Retinal pigment epithelial cell (primary cell): ENCODE results near the gene ATXN7L3B.
A peak's percentile ranks its signal among the peaks of the same experiment; 100 is the strongest.

Source experiments
- DNase-seq: peaks from one replicate; pipeline ENCODE4 v3.0.0-alpha.2; 2010; ENCODE audit warnings: low read depth
- H3K4me3 ChIP-seq: 2 replicates; pipeline ENCODE4 v1.5.1; 2011; ENCODE audit warnings: mild to moderate bottlenecking, low read length, control low read depth, moderate library complexity
- TF ChIP-seq, protein P1 (sequence below): conservative IDR thresholded peaks from 2 replicates; pipeline ENCODE4 v1.5.1; 2011; ENCODE audit warnings: low read depth, low read length, control low read depth, inconsistent platforms

Gene ATXN7L3B

DNA sequence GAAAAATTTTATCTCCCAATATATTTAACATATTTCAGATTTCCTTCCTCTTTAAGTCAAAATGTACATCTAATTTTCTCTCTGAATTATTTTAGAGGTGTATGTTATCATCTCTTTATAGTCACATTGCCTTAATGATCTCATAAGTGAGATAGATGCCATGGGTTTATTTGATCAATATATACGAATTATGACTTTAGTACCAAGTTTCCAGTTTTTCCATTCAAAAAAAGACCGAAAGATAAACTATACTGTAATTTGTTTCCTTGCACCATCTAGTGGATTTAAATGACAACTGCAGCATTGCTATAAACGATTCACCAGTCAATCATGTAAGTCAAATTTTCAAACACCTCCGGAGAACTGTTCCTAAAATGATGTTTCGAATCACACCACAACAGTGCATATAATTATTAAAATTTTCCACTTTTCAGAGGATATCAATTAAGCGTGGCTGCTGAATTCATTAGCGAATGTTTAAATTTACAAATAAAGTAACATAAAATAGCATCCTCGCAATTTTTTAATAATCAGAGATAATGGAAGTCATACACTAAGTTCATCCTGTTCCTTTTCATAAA is 419 bp upstream of the ATXN7L3B start:
- TF ChIP-seq, protein P1, sequence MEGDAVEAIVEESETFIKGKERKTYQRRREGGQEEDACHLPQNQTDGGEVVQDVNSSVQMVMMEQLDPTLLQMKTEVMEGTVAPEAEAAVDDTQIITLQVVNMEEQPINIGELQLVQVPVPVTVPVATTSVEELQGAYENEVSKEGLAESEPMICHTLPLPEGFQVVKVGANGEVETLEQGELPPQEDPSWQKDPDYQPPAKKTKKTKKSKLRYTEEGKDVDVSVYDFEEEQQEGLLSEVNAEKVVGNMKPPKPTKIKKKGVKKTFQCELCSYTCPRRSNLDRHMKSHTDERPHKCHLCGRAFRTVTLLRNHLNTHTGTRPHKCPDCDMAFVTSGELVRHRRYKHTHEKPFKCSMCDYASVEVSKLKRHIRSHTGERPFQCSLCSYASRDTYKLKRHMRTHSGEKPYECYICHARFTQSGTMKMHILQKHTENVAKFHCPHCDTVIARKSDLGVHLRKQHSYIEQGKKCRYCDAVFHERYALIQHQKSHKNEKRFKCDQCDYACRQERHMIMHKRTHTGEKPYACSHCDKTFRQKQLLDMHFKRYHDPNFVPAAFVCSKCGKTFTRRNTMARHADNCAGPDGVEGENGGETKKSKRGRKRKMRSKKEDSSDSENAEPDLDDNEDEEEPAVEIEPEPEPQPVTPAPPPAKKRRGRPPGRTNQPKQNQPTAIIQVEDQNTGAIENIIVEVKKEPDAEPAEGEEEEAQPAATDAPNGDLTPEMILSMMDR: peak; percentile 59
- H3K4me3 ChIP-seq: peak overlapping the region; percentile 78
- DNase-seq: no peak

DNA sequence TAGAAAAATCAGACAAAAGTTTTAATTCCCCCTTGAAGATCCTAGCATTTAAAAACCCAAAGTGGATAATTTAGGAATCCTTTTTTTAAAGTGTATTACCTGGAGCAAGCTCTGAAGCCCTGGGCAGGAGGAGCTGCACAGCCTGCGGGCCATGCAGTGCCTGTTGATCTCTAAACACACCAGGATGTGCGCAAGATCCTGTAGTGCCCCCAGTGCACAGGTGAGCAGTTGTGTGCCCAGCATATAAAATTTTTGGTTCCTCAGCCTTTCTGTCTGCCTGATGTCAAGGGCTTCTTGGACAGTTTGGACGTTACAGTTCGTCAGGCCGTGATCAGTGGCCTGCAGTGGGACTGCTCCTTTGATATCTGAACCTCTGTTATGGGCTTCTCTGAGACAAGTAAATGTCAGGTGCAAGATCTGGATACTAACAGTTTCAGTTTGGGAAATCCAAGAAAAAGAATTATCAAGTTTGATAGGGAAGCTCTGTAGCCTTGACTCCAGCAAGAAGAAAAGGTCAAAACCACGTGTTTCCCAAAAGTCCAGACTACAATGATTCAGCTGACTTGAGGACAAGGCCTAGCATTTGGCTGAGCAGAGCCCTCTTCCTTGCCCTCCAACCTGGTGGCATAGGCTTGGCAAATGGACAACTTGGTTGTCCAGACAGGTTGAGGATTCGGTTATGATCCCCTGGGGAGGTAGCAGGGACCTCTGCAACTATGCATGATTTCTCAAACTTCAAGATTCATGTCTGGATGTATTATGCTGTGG is 1.0 kb downstream of the ATXN7L3B start:
- H3K4me3 ChIP-seq: peak overlapping the region; percentile 78
- DNase-seq: no peak
- TF ChIP-seq, protein P1: no peak

DNA sequence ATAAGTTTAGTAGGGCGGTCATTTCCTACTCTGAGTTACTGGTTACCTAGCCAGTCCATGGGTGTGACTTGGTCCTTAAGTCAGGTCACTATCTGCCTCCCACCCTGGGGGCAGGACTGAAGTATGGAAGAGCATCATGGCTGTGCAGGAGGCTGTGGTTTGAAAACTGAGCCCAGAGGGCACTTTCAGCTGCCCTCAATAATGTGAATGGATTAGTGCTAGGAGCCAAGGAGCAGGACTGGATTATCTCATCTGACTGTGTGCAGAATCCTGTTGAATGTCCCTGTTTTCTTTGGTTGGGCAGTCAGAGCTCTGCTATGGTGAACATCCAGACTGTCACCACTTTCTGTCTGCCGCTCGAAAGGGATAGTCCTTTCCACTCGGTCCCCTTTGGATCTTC is 1.6 kb downstream of the ATXN7L3B start:
- peak overlapping the region; percentile 78 for H3K4me3 ChIP-seq
- TF ChIP-seq, protein P1: no peak
- DNase-seq: no peak

DNA sequence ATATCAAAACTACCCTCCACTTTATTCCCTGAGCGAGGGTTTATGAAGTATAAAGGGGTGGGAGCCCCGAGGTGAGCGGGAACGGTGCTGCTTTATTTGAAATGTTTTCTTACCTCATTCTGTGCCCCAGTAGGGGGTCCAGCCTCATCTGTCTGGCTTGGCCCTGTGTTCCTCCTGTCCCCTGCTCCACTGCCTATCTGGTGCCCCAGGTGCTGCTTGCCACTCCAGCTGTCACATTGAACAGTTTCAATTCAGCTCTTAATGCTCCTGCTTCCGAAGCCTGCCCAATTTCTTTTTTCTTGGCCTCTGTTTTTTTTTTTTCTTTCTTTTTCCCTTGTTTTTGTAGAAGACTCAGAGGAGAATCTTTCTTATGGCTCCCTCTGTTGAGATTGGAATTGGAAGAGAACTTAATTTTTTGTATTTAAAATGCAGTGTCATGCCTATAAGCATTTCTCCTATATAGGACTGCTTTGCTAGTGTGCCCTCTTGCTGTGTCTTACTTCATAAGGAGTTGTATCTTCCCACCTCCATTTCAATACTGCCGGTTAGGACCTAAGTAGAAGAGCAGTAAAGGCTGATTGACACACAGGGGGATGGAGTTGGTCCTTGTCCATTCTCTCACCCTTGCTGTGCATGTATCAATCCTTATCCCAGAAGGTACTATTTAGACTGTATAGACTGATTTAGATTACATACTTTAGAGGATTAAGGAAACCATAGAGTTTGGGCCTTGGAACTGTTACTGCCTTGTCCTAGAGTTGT is 2.3 kb downstream of the ATXN7L3B start:
- peak overlapping the region; percentile 78 for H3K4me3 ChIP-seq
- DNase-seq: peak; percentile 24
- TF ChIP-seq, protein P1: no peak

DNA sequence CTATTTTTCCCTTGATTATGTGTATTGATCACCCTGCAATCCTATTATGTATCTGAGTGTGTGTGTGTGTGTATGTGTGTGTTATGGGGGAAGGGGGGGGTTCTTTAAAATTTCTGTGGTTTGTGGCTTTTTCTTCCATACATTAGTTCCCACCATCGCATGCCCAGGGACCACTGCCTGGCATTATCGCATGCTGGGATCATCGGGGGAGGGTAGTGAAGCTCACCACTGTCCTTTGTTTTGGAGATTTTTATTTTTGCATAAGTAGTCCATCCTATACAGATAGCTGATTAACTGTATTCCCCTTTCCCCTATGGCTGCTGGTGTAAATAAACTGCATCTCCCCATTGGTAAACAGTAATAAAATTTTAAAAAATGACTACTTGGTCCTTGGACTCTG is 3.4 kb downstream of the ATXN7L3B start:
- peak overlapping the region; percentile 78 for H3K4me3 ChIP-seq
- no peak for DNase-seq
- TF ChIP-seq, protein P1: no peak

DNA sequence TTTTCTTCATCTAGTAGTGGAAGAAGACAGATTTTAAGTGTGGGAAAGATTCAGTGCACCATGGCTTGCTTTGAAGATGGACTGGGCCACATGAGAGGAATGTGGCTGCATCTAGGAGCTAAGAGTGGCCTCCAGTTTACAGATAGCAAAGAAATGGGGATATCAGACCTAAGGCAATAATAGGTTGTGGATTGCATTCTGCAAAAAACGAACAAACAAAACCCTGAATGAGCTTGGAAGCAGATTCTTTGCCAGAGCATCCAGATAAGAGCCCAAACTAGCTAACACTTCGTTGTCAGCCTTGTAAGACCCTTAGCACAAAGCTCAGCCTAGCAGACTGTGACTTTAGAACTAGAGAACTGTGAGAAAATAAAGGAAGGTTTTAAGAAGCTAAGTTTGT is 9.6 kb downstream of the ATXN7L3B start:
- TF ChIP-seq, protein P1: no peak
- no peak overlapping the region for H3K4me3 ChIP-seq
- no peak for DNase-seq

DNA sequence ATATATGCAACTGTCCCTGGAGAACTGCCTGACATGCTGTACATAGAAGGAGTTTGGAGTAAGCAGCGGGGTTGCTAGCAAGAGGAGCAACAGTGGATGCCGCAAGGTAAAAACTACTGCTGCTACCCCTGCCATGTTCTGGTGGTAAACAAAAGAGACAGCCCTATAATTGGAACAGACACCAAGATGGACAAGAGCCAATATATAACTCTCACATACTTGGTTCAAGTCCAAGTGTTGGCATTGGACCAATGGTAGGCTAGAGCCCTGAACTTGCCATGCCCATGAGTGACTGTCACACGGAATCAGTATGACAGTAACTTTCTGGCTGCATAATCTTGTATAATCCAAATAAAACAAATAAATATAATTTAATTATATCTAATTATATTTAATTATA is 13.7 kb downstream of the ATXN7L3B start:
- DNase-seq: no peak
- H3K4me3 ChIP-seq: no peak overlapping the region
- TF ChIP-seq, protein P1: no peak
